Central memory CD4-positive, alpha-beta T cell (primary cell): ENCODE measurements around the gene HSPA9.
A peak's percentile ranks its signal among the peaks of the same experiment; 100 is the strongest.

Experiments
- DNase-seq: peaks from one replicate; pipeline ENCODE4 v3.0.0; 2022
- total RNA-seq, 3 experiments: gene quantifications; one replicate each; lab custom pipeline; 2026; lab: John Stamatoyannopoulos, UW

The HSPA9 gene
- total RNA-seq: 282 to 1,289 (median 410) reads per million in 3 experiments

DNA sequence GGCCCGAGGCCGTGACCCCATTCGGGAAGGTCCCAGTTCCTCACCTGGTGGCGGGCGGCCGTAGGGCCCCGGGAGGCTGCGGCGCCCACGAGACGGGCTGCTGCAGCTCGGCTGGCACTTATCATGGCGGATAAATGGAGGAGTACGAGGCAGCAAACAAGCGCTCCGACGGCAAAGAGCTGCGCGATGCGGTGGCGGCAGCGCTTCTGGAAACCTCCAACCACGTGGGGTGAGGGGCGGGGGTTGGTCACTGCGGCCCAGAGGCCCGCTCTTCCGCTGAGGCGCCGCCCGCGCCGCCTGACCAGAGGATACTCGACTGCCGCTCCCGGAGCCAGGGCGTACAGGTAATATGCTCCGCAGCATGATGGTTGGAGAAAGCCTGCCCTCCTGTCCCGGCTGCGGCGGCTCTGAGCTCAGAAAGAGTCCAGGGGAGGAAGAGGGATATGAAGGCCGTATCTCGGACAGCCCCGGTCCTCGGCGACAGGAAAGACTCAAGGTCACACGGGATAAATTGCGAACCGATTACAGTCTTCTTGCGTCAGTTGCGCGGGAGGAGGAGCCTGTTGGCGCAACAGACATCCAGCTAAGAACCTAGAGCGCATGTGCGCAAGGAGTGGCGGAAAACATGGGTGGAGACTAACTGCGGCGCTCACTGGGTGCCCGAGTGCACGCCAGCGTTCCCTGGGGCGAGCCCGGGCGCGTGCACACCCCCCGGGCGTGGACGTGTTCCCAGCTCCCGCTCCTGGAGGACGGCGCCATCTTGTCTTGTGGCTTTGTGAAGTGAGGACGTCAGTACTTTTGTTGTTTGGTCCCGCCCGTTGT is at the start of gene HSPA9:
Gene HSPA9 (minus strand): TSS at position 208 of the 822 bp plus-strand sequence. CDS start 83 bp downstream, at position 125.
- peak; percentile 98 for DNase-seq

DNA sequence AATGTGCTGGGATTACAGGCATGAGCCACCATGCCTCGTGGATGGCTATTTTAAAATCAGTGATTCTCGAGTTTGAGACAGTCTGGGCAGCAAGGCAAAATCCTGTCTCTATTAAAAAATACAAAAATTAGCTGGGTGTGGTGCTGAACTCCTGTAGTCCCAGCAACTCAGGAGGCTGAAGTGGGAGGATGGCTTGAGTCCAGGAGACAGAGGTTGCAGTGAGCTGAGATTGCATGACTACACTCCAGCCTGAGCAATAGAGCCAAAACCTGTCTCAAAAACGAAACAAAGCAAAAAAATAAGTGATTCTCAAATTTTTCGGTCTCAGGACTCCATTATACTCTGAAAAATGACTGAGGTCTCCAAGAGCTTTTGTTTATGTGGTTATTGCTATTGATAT is 47.9 kb upstream of the HSPA9 start:
- no peak for DNase-seq

DNA sequence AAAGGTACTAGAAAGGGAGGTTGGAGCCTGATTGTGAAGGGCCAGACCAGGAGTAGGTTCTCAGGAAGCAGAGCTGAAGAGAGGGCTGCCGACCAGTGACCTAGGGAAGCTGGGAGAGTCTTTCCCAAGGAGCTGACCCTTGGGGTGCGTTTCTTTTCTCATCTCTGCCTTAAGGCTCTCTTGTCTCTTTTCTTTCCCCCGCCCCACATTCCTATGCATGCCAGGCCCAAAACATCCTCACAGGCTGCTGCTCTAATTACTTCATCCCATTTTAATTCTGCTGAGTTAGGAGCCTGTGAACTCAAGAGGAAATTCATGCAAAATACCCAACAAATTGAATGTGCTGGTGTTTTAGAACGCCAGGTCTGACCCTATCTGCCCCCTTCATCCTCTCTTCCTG is 46.9 kb upstream of the HSPA9 start:
- no peak for DNase-seq

DNA sequence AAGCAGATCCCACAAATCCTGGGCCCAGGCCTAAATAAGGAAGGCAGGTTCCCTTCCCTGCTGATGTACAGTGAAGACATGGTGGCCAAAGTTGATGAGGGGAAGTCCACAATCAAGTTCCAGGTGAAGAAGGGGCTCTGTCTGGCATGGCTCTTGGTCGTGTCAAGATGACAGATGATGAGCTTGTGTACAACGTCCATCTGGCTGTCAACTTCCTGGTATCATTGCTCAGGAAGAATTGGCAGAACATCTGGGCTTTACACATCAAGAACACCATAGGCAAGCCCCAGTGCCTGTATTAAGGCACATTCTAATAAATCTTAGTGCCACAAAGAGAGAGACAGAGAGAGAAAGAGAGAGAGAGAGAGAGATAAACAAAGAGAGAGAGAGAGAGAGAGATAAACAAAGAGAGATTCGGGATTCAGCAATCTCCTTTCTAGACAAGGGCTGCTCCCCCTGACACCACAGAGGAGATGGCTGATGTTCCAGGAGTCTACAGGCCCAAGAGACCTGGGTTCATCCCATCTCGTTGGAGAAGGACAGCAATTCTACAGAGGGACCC is 45.5 kb upstream of the HSPA9 start:
- DNase-seq: no peak

DNA sequence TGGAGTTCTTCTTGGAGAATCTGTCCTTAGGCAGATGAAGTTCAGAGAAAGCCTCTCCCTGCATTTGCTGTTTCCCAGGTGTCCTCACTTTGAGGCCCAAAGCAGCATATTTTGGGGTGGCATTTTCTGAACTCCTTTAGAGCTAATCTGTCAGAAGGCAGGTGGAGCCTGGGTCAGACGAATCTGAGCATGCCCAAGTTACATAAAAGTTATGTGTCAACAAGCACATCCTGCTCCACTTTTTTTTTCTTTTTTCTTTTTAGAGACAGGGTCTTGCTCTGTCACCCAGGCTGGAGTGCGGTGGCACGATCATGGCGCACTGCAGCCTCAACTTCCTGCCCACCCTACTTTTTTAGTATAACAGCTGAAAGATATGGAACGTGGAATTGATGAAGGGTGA is 41.3 kb upstream of the HSPA9 start:
- no peak for DNase-seq

DNA sequence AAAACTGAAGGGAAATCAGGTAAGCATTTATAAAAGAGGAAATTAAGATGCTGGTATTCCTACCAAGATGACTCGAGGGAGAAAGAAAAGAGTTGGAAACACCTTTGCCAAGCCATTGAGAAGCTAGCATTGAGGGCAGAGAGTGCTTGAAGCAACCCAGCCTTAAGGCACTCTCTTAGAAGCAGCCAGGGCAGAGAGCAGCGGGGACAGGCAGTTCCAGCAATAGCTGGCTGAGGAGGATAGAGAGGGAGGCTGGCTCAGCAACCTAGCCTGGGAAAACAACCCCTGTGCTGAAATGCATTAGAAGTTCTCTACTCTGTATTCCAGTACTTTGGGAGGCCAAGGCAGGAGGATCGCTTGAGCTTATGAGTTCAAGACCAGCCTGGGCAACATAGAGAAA is 40.3 kb upstream of the HSPA9 start:
- no peak for DNase-seq

DNA sequence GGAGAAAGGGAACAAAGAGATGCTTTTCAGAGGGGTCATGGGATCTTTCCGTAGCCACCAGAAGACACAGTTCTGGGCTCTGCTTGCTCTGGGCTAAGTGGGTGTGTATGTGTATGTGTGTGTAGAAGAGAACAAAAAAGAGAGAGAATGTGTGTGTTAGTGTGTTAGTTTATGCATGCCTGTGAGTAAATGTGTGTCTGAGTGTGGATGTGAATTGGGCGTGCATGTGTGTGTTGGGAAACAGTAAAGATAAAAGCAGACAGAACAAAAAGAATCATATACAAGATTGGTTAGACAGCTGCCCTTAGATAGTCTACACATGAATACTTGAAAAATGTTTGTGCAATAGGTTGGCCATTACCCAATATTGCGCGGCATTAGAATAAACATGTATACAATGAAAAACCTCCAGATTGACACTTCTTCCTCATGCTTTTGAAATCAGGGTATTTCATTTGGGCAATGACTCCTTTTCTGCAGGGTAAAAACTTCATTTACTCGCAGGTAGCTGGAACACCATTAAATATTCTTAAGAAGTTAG is 36.5 kb upstream of the HSPA9 start:
- no peak for DNase-seq

DNA sequence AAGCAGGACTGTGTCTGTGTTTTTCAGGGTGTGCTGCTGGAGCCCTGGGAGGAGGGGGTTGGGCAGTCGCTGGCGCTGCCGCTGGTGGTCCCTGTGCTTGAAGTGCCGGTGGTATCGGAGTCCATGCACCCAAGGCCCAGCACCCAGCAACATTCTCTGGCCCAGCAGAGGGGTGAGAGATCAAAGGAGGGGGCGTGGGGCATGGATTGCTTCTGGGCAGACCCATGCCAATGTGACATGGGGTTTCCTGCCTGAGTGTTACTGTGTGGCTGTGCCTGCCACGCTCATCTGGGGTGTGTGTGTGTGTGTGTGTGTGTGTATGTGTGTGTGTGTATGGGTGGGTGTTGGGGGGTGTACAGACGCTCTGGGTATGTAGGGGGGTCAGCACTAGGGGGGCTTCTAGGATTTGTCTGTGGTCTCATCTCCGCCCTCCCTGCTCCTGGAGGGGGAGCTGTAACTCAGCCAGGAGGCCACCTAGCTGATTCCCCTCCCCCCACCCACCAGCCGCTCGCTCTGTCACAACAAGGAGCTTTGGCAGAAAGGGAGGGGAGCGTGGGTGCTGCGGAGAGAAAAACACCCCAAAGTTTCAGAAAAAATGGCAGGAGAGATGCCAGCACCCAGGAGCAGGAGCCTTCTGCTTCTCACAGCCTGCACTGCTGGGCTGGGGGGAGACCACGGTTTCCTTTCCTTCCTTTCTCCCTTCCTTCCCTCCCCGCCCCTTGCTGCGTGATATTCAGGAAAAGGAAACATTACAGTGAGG is 35.9 kb upstream of the HSPA9 start:
- no peak for DNase-seq

DNA sequence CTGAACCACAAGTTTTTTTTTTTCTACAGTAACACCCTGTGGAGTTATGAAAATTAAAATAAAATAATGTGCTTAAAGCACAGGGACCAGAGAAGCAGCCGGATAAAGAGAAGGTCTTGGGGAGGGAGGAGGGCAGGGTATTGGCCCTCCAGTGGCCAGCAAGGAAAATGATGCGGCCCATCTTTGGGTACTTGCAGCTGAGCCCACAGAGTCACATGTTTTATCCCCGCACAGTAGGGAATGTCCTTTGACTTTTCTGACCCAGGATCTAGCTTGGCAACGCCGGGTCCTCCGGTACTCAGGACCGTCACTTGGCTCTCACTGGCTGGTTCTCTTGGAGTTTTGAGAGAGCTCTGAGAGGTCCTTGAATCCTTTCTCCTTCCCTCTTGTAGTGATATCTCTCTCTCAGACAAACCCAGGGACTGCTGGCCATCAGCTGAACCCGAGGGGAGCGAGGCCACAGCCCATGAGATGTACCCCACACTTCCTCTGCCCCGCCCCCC is 35.3 kb upstream of the HSPA9 start:
- no peak for DNase-seq

DNA sequence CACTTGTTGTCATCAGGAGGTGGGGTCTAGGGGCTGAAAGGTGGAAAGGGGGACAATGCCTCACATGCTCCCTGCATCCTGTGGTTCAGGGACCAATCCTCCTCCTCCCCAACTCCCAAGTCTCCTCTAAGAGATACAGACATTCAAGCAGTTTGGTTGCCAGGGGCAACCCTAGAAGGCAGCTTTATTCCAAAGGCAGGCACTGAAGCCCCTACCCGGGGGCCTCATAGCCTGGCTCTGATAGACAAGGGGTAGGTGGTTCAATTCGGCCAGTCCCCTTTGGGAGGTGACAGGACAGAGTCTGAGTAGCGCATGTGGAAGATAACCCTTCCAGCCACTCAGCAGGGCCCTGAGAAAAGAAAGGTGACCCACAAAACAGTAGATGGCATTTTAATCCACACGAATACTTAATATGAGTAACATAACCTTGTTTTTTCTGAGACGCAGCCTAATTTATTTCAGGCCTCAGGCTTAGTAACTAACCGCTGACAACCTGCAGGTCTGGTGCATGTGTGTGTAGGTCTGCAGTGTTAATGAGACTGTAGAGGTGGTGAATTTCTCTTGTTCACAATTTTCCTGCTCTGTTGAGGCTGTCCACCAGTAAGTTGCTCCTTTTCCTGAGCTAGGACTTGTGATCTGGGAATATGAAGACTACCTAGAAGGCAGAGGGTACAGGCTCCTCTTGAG is 31.3 kb upstream of the HSPA9 start:
- no peak for DNase-seq

DNA sequence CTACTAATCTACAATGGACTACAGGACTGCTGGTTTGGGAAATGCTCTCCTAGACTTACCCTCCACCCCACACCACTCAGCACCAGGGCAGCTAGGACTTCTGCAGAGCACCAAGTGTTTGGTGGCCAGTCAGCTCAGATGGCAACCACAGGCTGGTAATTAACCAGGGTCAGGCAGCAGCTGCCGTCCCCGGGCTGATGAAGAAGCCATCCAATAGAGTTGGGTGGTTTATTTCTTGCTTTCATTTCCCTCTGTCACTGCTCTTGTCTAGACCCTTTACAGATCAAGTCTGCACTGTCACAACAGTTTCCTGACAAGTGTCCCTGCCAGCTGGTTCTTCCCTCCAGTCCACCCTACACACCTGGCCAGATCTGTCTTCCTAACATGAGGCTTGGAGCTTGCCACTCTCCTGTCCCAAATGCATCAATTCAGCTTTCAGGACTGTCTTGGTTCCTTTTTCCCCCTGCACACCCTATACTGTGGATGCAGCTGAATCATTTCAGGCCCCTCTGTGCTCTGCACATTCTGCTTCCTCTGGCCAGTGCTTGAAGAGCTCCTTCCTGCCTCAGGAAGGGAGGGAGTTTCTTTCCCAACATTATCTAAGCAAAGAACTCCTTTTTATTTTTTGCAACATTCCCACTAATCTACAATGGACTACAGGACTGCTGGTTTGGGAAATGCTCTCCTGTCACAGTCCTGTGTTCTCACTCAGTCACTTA is 30.2 kb upstream of the HSPA9 start:
- DNase-seq: no peak

DNA sequence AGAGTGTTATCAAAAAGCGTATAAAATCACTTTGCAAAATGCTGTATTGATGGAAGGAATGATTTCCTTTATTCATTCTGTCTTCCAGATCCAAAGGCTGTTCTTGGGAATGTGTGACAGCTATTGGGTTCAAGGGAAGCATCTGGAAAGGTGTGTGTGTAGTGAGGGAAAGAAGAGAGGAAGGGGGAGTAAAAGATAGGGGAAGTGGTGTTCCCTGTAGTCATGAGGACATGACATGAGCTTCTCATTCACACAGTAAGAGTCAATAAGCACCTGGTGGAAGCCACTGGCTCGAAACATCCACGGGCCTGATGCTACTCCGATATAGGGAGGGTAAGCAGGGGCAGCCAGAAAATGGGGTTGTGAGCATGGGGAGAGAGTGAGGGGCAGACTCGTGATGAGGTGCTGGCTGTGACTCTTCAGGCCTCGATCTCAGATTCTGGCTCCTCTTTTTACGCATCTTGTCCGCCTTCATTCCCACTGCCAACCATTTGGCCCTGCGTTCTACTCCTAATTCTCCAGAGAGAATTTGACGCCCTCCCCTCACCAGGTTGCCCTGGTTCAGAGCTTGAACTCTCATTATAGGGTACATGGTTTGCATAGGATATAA is 29.1 kb upstream of the HSPA9 start:
- DNase-seq: no peak

DNA sequence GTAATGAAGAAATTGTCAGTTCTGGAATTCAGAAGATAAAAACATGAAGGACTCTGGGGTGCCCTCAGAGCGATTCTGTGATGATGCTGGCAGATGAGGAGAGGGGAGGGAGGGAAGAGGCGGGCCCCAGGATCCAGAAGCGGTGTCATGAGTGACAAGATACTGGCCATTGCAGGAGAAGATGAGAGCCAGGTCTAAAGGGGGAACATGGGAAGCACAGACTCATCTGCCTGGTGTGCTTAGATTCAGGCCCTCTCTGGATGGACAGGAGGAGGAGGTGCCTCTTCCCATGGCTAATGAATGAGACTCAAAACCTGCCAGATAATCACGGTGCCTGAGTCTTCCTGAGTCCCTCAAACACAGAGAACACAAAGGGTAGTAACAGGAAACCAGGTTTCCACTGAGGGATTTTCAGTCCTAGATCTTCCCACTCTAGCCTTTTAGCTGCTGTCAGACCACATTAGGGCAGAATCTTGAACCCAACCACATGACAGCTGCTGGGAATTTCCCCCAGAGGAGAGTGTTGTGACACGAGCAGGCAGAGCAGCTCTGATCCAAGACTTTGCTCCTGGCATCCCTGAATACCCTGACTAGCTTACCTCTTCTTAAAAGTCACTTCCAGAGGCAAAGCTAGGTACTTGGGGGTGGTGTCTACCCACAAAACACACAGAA is 28.2 kb upstream of the HSPA9 start:
- no peak for DNase-seq

DNA sequence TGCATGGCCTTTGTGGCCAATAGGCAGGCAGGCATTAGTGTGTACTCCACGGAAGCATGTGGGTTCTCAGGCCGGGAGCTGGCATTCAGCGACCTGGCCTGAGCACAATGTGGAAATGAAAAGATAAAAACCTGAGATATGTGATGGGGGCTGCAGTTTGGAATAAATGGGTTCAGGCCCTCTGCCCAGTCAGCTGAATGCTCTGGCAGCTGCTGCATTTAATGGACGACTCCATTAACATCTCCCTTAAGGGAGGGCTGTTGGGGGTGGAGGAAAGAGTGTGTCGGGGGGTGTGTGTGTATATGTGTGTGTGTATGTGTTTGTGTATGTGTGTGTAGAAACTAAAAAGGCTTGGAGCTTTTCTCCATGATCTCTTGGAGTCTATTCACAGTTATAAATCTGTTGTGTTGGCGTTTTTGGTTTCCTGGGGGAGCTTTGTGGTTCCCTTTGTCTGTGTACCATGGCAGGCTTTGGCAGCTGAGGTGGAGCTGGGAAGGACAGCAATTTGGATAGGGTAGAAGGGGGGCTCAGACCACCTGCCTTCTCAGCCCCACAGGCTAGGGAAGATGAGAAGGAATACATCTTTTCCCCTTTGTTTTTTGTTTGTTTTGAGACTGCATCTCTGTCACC is 27.3 kb upstream of the HSPA9 start:
- DNase-seq: no peak

DNA sequence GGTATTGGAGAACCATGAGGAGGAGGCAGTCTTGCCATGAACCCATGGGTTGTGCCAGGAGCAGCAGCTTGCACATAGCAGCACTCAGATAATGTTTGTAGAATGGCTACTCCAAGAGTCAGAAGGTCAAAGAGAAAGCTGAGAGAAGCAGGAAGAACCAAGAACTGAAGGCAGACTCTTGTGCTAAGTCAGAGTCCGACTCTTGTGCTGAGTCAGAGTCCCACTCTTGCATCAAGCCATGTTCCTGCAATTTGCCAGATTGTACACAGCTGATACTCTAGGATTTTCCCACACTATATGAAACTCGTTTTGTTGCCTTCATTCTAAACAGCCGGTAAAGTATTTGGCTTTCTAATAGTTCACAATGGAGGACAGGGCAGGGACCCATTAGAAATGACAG is 26.2 kb upstream of the HSPA9 start:
- no peak for DNase-seq

DNA sequence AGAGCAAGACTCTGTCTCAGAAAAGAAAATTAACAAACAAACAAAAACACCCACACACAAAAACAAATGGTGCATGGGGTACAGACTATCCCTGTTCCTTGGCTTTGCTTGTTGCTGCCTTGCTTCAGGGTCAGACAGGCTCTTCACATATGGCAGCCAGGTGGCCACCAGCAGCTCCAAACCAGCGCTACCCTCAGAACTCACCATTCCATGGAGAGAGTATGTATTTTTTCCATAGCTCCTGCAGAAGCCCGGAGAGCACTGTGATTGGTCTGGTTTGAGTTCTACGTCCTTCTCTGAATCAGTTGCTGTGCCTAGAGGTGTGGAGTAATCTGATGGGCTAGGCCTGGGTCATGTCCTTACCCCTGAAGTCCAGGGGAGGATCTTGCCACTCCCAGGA is 25.2 kb upstream of the HSPA9 start:
- no peak for DNase-seq

DNA sequence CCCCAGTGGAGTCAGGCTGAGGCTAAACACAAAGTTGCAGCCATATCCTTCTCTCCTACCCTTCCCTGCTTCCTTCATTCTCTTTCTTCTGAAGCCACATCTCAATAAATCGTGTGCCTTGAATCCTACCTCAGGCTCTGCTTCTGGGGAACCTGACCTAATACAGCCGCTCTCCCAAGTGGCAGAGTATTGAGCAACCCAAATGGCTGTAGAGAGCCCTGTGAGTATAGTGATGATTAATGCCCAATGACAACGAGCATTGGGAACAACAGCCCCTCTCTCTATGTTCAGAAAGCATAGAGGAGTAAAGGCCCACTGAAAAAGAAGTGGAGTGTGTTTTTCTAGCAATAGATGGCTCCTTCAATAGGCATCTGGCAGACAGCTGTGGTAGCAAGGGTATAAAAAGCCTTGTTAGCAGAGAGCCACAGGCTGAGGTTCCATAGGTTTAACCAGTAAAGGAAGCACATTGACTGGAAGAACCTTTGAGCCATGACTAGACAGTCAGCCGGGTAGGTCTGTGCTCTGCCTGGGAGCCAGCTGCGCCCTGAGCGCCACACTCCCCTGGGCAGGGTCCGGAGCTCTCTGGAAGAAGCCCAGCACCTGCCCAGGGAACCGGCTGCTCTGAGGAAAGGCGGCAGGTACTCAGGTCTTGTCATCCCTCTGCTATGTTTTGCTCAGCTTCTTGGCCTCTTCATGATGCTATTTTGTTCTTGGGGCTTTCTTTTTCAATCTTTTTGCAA is 22.6 kb upstream of the HSPA9 start:
- DNase-seq: no peak

DNA sequence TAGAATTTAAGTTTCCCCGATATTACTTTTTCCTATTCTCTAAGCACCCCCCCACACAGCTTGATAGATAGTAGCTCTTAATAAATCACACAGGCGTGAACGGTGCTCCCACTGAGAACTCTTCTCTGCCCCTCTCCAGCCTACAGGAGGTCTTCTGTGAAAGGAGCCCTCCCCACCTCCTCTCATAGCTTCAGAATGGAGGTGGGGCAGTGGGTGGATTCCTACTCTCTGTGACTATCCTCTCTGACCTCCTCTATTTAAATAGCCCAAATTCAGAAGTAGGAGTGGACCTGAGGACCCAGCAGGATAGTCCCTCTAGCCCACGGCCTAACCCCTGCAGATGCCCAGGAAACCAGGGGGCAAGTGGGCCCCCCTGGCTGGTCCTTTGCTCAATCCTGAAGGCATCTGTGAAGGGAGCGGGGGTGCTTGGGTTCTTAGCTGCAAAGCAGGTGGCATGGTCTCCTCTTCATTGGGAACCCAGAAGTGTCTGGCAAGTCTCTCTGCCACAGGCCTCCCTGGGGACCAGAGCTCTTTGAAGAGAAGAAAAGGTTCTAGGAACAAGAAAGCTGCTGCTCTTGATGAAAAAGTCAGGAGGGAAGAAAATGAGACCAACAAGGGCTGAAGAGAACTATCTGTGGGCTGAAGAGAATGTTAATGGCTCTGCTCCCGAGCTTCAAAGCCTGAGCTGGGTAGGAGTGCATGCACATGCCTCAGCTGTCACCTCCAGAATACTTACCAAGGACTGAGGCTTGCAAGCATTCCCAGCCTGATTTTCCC is 21.1 kb upstream of the HSPA9 start:
- DNase-seq: no peak
